ENCODE data around the gene ARHGEF2.

ARHGEF2 gene

DNA sequence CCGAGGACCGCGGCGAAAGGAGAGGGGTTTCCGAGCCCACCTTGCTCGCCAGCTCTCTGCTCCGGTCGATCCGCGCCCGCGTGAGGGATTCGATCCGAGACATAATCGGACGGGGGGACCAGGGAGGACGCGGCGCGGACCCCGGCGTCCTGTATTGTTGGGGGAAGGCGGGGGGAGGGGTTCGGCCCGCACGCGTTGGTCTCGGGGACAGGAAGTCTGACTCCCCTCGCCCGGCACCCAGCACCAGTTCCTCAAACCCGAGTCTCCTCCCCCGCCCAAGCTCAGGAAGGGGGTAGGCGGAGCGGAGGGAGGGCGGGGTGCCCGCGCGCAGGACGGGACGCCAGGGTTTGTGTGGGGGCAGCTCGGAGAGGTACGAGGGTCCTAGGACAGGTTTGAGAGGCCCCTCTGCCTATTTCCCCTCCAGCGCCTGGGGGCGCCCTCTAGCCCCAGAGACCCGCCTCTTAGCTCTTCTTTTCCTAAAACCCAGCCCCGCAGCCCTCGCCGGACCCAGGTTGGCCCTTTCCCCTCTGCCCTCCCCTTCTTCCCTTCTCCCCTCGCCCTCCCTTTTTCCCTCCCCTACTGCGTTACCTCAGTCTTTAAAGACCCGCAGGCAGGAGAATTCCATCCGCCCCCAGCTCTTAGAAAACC lies at the start of gene ARHGEF2:
Gene ARHGEF2, minus strand, starts transcription at position 223 of the 648 bp plus-strand sequence. Its CDS starts 120 bp downstream, at position 103.
- DNase-seq = peak; percentile 86

DNA sequence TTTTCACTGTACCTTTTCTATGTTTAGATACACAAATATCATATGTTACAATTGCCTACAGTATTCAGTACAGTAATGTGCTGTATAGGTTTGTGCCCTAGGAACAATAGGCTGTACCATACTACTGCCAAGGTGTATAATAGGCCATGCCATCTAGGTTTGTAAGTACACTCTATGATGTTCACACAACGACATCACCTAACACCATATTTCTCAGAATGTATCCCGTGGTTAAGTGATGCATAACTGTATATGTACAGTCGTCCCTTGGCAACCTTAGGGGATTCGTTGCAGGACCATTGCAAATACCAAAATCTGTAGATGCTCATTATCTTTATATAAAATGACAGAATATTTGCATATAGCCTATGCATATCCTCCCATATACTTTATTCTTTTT lies 48.2 kb upstream of the ARHGEF2 start:
- no peak for DNase-seq

DNA sequence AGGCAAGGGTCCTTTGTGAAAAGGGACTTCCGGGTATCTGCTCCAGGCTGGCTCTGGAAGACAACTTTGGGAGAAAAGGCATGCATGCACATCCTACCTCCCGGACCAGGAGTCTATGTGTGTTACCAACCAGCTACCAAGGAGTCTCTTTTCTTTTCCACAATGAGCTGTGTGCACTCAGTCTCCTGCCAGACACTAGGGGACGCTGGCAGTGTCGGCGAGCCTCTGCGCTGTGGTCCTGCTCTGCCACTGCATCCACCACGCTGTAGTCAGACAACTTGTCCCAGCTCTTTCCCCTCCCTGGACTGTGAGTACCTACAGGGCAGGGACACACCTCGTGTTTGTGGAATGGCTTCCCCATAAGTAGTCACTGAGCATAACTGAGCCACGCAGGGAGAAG lies 47.5 kb upstream of the ARHGEF2 start:
- peak; percentile 23 for DNase-seq

DNA sequence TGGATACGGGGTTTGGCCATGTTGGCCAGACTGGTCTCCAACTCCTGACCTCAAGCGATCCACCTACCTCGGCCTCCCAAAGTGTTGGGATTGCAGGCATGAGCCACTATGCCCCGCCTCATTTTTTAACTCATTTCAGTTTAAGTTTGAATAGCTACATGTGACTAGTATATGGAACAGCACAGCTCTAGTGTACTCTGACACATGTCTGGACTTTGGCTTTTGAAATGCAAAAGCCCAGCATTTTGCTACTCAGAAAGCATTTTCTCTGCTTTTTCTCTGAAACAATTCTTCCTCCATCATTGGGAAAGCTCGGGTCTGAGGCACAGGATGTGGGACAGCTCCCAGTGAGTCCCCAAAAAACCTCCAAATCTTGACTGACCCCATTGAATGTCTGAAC lies 46.5 kb upstream of the ARHGEF2 start:
- no peak for DNase-seq

DNA sequence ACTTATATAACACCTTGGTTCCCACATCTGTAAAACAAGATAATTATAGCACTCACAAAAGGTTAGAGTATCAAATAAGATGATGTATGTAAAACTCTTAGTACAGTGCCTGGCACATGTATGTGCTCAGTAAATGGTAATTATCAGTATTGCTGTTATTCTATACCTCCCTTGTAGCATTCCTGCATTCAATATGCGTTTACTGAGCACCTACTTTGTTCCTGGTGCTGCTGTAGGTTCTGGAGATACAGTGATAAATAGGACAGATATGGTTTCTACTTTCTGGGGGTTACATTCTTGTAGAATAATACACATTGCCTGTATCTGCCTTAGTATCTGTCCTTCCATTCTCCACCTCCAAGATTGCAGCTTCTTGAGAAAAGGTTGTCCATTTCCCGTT lies 43.6 kb upstream of the ARHGEF2 start:
- no peak for DNase-seq

DNA sequence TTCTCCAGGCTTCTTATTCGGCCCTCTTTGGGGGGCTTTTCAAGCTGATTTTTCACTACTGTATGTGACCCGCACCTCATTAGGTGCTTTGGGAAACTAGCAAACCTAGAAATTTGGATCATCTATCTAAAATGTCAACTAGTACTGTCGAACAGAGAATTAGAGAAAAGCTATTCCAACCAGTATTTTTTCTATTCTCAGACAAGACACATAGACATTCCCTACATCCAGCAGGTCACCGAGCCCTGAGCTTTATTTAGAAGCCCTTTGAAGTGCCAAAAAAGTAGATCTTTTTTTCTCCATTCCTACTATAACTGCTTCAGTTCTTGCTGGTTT lies 42.7 kb upstream of the ARHGEF2 start:
- no peak for DNase-seq

DNA sequence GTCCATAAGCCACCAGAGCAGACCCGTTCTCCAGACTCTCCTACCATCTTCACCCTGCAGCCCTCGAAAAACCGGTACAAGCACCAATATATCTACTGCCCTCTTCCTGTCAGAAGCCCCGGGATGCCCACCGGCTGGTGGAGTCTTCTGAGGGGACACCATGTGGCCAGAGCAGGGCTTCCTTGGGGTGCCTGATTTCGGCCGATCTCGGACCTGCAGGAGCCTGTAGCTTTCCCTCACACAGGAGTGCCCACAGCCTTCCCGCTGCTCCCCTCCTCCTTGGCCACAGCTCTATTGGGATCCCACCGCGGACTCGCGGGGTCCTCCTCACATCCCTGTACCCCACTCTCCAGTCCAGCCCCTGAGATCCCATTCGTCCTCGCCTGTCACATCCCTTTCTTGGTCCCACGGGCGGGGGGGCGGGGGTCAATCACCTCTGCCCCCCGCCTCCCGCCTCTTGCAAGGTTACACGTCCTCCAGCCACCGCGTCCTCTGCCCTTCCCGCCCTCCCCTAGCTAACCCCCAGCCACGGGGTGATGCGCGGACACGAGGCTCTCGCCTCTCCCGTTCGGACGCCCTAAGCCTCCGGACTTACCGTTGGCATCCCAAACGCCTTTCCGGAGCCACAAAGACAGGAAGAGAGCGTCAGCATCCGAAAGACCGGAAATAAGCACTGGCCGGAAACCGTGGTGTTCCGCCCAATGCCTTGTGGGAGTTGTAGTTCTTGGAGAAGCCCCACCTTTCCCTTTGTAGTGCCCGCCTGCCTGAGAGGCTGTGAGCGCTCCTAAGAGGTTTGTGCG lies 42.1 kb upstream of the ARHGEF2 start, which contains the start of gene SSR2:
Gene SSR2, minus strand, starts transcription at position 659 of the 800 bp plus-strand sequence. CDS start 784 bp downstream, outside the sequence.
- DNase-seq = peak; percentile 89

DNA sequence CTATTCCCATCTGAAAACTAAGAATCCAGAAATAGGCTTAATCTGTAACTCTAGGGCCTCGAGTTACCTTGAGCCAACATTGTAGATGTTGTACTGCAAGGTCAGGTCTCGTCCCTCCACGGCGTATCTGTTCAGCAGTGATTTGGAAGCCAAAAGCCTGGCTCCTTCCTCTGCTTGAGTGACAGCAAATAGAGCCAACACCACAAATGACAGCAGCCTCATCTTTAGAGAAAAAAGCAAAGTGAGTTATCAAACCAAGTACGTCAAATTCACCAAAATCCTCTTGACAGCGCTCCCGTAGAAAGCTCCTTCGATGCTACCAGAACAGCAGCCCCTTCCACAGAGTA lies 41.6 kb upstream of the ARHGEF2 start:
- DNase-seq = no peak

DNA sequence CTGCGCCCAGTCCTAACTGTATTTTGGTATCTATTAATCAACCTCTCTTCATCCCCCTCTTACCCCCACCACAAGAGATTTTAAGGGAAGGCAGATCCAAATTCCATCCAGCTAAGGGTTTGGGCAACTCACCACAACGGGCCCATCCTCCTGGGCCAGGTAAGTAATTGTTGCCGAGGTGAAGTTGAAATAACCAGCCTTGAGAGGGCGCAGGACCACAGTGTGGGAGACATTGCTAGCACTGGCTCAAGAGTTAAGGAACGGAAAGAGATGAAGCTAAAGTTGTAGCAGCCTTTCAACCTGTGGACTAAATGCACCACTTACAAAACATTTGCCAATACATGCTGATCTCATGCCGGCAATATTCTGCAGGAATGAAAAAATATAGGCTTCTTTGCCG lies 36.5 kb upstream of the ARHGEF2 start:
- no peak for DNase-seq

DNA sequence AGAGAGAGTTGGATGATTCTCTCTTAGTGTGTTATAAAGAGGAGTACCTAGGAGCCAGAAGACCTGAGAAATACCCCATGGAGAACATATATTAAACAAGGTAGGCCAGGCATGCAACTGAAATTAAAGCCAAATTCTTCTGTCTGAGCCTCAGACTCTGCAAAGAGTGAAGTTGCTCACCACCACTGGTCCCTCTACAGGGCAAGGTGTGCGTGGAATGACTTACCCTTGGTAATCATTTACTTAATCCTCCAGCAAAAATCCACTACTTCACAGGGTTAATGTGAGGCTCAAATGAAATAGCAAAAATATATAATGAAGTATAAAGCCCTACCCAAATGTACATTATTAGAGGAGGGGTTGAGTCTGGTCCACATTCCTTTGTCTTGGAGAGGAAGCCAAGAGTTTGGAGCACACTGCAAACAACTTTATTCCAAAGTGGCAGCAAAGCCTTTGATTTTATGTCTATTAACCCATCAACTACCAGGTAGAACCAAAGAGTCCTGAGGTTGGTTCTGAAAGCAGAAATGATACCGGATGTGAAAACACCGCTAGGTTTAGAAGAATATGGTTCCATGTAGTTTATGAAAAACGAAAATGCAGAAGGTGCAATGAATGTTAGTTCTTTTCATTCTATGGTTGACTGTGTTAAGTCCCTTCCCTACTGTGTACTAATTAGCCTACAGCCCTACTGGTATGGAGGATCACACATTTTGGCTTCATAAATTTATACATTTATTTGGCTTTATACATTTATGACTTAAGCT lies 33.9 kb upstream of the ARHGEF2 start:
- DNase-seq = no peak

DNA sequence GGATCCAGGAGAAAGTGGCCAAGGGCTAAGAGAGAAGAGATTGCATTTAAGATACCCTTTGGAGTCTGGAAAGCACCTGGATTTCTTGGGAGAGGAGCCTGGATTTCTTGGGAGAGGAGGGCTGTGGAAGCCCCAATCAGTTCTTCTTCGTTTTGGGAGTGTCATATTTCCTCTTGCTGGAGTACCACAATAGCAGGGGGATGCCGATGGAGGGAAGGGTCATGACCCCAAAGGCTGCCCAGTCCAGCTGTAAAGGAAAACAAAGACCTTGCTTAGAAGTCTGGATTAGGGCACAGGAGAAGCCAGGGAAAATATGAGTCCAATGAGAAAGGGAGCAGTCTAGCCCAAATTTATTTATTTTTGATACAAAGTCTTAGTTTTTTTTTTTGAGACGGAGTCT lies 31.1 kb upstream of the ARHGEF2 start:
- DNase-seq = no peak

DNA sequence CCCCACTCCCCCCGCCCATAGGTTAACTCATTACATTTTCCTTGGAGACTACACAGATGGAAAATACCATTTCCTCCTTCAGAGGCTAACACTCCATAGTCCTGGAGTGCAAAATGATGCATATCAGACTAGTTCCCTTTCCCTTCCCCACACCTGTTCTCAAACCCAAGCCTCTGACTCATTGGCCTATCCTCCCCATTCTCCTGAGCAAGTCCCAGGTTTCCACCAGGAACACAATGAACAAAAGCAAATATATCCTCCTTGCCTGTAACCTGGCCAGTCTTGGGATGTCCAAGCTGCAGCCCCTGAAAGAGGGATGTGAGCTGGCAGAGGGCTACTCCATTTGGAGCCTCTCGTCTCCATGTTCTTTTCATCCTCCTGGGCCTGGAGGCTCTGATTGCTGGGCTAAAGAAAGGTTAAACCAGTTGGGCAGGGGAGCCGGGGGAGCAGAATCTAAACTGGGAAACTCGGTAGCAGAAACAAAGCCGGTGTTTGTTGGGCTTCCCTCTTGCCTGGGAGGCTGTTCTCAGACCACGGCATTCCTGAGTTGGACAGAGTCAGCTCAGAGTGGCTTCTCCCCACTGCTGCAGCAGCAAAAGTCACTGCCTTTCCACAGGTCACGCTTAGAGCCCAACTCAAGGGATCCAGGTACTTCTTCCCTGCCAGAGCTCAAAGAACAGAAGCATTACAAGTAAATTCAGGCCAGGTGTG lies 28.5 kb upstream of the ARHGEF2 start:
- no peak for DNase-seq

DNA sequence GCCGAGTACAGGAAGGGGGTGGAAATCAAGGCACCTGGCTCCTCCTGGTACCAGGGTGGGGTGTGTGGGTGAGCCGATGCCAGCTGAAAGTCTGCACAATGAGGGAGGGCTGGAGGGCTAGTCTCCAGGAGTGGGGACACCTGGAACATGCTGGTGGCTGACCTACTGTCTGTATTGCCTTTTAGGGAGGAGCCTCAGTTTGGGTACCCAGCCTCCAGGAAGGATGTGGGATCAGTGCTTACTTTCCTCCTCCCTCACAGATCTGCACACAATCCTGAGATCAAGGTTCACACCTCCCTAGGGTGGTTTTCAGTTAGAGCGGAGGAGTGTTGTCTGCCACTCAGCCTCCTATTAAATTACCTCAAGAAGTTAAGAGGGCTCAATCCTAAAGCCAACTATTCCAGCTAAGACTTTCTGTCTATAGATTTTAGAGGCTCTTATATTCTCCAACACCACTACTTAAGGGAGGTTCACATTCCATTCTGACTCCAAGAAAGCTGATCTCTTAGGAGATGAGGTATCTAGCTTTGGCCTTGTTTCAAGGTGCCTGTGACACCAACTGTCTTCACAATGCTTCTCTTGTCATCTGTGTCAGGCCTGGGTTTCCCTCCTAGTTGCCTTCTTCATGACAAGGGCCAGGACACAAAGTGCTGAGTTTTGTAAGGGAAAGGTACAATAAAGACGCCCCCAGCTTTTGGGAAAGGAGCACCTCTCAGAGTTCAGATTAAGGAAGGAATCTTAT lies 26.7 kb upstream of the ARHGEF2 start:
- DNase-seq = no peak

DNA sequence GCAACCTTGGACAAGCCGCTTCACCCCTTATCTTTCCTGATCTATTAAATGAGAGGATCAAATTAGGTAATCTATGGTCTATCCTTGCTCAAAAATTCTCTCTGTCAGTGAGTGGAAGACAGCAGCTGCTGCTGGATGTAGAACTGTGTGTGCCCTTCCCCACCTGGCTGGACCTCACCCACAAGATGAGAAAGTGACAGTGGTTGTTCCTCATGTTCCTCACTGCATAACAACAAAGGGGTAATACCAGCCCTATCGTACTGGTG lies 25.5 kb upstream of the ARHGEF2 start:
- no peak for DNase-seq

DNA sequence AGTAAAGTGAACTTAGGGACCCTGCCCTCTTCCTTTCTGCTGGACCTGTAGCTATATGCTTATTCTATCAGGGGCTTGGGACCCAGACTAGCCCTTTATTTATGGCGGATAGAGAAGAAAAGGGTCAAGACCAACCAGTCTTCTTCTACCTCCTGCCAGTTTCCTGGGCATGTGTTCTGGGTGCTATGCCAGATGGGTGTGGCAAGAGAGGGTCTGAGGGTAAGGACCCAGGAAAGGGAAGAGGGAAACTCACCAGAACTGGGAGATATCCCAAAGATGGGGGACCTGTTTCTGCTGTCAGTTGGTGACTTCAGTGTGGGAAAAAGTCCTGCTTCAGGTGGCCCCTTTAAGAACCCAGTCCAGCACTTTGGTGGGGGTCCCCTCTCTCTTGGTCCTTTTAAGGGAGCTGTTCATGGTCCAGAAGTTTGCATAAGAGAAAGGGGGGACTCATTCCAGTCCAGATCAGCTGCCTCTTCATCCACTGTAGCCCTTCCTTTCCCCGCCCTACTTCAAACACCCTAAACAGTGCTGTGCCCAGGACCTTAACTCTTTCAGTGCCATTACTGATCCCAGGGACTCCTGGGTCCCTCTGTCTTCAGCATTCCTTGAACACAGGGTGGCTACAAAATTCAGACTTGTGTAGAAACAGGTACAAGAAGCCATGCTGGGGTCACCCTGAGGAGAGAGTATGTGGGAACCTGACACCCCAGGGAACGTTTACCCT lies 24.0 kb upstream of the ARHGEF2 start:
- DNase-seq = no peak

DNA sequence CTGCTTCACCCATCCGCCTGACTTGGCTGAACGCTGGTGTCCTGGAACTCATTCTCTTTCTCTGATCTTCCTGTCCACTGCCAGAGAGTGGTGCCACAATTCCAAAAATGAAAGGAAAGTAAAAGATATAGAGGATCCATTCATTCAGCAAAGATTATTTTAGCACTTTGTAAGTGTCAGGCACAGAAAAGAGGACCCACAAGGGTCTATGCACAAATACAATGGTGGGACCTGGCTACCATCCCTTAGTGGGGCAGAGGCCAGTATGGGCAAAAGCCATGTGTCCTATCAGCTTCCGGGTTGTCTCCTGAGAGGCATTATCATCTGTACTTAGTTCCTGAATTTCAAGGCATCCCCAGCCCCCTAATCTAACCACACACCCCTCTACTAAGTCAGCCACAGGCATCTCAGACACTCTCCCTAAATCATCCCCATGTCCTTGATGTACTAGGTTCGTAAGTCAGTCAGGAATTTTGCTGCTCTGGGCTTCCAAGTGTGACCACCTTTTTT lies 23.4 kb upstream of the ARHGEF2 start:
- peak; percentile 78 for DNase-seq

DNA sequence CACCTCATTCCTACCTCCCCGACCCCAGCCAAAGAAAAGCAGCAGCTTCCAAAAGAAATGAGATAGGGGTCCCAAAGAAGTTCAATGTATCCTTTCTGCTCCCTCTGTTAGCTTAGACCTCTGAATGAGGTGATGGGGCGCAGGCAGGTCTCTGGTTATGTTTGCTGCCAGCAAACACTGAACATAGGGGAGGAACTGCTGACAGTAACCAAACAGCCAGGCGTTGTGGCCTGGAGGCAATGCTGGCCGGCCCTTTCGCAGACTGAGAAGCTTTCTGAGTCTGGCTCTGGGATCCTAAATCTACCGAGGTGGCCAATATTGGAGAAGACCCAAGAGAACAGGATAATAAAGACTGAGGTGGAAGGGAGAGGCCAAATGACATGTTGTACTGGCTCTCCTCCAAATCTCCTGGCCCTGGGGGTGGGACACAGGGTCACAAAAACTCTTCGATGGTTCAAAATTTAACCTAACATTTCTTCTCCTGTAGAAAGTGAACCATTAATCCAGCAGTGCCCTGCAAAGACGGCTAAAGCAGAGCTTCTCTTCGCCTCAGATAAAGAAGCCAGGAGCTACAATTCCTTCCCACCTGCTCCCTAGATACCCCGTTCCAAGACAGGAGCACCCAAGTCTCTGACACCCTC lies 22.8 kb upstream of the ARHGEF2 start:
- DNase-seq = no peak

DNA sequence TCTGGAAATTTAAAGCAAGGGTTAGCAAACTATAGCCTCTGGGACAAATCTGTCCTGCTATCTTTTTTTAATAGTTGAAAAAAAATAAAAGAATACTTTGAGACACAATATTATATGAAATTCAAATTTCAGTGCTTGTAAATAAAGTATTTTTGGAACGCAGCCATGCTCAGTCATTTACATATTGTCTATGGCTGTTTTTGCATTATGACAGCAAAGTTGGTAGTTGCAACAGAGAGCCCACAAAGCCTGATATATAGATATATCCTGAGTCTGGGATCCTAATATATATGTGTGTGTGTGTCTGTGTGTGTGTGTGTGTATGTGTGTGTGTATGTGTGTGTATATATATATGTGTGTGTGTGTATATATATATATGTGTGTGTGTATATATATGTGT lies 21.6 kb upstream of the ARHGEF2 start:
- no peak for DNase-seq

DNA sequence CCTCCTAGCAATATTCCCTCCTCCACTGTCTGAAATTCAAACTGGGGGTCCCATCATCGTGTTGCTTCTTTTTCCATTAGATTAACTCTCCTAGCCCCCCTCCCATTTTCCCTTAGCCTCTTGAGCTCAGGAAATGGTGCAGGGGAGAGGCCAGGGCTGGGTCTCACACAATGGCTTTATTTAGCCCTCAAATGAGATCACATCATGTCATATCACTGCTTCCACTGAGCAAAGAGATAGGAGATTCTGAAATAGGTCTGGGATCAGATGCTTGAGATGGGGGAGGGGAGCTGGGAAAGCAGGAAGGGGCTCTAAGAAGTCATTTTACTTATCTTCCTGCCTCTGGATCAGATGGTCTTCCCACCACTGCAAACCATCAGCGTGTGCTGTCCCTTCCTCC lies 17.8 kb upstream of the ARHGEF2 start:
- DNase-seq = no peak

DNA sequence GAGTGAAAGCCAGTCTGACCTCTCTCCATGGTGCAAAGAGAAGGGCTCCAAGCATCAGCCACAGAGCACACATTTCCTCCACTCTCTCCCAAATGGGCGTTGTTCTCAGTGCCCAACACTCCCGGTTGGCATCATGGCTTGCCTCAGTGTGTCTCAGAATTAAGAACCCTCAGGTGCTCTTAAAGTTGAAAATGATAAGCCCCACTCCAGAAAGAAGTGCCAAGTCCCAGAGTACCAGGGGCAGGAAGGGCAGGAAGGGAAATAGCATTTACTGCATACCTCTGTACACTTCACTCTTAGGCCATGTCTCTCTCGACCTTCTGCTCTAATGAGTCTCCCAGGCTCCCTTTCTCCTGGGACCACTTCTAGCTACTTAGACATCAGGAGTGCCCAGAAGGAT lies 15.2 kb upstream of the ARHGEF2 start:
- no peak for DNase-seq

DNA sequence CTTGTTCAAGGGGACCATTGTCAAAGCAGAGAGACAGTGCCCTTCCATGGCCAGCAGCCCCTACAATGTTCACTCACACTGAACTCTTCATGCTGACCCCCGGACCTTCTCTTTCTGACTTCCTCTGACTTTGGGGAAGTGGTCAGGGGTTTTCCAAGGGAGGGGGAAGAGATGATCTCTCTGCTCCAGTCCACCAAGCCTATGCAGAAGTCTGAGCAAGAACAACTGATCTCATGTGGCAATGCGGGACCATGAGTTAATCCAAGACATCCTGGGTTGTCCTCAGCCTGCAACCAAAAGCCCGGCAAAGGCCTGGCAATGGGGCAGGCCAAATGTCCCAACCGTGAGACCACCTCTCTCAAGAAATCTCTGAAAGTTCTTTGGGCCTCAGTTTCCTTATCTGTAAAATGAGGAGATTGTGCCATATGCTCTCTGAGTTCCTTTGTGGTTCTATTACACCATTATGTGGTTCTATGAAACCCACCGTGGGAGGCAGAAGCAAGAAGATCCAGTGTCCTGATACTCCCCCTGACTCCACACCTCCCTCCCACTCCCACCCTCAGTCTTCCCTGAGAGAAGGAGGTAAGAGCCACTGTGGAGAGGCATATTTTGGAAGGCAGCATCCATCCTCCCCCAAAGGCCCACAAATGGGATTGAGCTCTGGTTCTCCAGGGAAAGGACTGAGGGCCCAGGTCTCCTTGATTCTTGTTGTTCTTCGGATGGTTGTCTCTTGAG lies 11.8 kb upstream of the ARHGEF2 start:
- DNase-seq = no peak
